GM19397 (cell line): ENCODE results near the gene SEPSECS.

Experiments used
- ATAC-seq: cut with Tn5 transposase; IDR thresholded peaks from one replicate; pipeline ENCODE4 v1.9.1; 2021; ENCODE audit warnings: mild to moderate bottlenecking, moderate library complexity; ENCODE audit not compliant: unreplicated experiment

Gene SEPSECS

GRCh38 chr4:25111648-25112196 lies 48.5 kb downstream of the SEPSECS start:
- no peak for ATAC-seq

GRCh38 chr4:25110527-25111329 lies 49.5 kb downstream of the SEPSECS start:
- no peak for ATAC-seq

DNA sequence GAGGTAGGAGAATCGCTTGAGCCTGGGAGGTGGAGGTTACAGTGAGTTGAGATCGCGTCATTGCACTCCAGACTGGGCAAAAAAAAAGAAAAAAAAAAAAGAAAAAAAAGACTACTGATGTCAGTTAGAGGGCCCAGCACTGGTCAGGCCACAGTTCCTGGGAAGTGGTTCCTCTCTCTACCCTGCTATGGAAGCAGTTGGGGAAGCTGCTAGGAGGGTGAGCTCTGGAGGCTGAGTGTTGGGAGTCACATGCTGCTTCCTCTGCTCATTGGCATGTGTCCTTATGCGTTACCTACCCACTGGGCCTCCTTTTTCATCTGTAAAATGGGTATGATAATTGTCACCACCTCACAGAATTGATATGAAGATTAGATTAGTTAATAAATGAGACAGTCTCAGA lies 50.7 kb downstream of the SEPSECS start:
- ATAC-seq = no peak

DNA sequence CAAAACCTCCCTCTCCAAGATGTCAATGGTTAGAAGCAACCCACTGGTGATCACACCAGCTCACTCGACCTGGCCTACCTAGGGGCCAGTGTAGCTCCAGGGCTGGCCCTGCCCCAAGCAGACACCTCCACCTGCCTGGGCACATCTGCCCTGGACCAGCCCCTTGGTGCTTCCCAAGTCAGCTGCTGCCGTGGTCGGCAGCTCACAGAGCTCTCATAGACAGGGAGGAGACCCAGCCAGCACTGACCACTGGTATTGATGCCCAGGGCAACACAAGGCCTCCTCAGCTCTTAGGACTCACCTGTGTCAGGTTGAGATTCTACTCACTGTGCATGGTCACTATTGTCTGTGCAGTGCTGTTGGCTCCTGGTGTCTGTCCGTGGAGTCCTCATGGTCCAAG lies 51.7 kb downstream of the SEPSECS start:
- ATAC-seq = no peak

DNA sequence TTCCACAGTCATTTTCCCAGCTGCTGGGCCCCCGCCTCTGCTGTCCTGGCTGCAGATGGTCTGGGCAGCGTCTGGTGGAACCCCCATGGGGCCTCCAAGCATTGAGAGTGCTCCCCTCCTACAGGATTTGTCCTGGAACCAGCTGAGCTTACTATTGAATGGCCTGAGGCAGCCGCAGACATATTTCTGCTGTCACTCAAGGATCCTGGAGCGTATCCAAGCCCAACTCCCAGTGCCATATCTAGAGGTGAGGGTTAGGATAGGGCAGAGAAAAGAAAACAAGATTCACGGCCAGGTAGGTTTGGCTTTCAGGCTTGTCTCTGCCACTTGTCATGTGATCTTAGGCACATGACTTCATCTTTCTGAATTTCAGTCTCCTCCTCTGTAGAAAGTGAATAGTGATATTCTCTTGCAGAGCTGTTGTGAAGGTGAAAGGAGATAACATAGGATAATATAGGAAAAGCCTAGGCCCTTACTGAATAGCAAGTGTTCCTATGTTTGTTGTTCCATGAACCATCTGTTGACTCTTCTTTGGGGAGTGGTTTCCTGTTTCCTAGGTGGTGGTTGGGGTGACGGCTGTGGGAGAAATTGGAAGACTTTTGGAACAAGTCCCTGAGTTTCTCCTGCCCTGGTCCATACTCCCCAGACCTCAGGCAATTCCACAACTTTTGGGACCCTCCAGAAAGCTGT lies 52.3 kb downstream of the SEPSECS start:
- ATAC-seq = no peak

- ATAC-seq = no peak
Measured at GRCh38 chr4:25106363-25107151, 53.7 kb downstream of the SEPSECS start.

DNA sequence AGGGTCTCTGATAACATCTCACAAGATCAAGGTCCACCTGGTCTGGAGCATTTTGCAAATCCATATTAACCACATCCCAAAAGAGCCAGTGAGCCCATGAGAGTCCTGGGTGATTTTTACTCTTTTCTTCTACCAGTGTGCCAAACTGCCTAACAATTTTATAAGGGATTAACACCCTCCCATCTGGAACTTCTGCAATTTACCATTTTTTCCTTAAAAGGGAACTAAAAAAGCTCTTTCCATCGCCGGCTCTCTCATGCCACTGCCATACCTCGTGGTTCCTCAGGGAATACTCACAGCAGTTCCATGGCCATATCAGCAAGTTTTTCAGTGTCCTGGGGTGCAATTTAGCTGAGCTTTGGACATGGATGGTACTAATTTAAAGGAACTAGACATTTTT lies 55.7 kb downstream of the SEPSECS start:
- ATAC-seq = no peak

GRCh38 chr4:25103418-25103817 lies 56.8 kb downstream of the SEPSECS start:
- no peak for ATAC-seq

DNA sequence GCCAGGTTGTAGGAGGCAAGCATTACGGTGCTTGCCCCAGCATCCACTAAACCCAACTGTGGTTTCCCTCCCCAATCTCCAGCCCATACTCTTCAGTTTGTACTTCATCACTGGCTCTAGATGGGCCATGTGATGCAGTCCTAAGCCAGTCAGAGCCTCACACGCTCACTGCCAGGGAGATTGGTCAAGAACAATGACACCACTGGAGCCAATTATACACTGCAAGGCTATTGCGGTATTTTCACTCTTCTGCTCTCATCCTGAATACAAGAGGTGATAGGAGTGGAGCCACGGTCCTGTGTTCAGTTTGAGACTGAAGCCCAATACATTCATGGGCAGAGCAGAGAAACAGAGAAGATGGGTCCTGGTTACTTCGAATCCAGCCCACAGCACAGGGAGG lies 58.4 kb downstream of the SEPSECS start:
- no peak for ATAC-seq

- no peak for ATAC-seq
Measured at GRCh38 chr4:25100710-25101109, 59.5 kb downstream of the SEPSECS start.

DNA sequence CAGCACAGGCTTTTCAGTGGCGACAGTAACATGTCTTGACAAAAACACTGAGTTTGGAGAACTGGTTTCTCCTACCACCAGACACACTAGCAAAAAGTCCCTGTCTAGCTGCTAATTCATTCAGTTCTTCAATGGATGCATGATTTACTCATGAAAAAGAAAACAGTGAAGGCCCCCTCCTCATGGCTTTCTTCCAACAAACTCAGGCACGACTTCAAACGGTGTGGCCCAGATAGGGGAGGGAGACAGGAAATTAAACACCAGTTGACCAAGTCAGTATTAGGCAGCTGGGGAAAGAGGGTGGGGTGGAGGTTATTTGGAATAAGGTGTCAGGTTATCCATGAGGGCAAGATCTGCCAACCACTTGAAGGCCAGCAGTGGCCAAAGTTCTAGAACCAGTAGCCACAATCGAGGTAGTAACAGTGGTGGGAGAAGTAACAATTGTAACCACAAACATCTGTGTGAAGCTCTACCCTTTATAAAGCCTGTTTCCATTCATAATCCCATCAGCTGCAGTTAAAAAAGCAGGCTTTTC lies 60.2 kb downstream of the SEPSECS start:
- ATAC-seq = no peak

DNA sequence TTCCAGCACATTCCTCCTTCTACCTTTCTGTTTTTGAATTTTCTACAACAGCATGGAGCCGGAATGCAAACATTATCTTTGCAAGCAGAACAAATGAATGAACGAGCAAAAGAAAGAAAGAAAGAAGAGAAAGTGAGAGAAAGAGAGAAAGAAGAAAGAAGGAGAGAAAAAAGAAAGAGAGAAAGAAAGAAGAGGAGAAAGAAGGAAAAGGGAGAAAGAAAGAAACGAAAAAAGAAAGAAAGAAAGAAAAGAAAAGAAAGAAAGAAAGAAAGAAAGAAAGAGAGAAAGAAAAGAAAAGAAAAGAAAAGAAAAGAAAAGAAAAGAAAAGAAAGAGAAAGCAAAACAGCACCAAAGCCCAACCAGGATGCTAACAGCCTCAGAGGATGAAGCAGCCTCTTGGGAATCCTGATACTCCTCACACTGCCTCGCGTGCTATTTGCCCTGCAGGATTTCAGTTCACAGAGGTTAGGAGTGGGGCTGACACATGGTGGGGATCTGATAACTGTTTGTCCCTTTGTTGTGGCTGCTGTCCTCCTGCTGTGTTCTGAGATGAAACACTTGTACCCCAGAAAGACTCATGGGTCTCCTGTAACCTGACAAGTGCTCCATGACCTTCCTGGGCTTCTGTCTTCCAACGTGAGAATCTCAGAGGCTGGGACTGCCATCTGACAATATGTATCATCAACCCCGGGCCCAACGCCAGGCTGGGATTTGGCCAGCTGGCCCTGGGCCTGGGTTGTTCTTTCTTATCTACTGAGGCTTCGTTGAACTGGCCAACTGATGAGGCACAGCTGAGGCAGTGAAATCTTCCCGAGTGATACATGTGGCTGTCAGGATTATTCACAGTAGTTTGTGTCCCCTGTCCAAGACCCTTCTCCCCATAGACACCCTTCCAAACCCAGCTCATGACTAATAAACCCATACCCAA lies 61.0 kb downstream of the SEPSECS start:
- ATAC-seq = no peak

- ATAC-seq = no peak
Measured at GRCh38 chr4:25096981-25097443, 63.2 kb downstream of the SEPSECS start.

DNA sequence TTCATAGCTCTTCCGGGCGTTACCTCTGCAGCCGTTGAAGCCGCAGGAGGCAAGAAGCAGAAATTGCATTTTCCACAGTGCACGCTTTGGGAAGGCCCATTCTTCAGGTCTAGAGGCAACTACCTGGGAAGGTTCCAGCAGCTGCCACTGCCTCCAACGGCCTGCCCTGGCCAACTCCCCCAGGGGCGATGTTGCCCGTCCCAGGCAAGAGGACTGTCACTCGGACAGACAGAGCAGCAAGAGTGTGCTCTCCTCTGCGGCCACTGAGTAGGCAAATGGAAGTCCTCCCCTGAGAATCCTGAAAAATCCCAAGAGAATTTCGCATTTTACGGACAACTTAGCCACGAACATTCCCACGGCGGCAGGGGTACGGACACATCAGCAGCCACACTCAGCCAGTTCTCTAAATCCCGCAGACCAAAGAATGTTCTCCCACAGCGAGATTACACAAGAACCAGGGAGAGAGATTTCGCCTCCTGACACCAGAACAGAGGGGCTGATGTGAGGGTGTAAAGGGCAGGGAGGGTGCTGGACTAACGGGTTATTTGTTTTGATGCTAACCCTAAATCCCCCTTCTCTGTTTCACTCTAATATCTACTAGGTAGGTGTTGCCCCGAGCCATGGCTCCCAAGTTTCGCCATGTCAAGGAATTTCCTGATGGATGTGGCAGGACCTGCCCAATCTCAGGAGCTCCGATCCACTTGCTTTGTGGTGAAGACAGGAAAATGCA lies 63.8 kb downstream of the SEPSECS start:
- no peak for ATAC-seq

DNA sequence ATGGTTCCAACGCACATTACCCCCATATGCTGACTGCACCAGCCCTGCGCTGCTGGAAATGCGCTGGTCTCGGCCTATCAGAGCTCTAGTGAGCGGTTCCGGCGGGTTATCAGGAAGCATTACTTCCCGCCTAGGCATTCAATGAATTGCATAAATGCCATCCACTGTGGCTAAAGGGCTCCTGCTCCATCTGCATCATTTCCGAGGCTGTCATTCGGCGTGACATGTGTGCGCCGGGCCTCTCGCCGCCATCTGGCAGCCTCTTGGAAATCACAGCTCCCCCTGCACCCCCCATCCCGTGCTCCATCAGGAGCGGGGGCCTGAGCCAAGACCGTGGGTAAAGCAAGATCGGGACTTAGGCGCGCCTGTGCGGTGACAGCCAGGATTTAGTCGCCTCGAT lies 64.4 kb downstream of the SEPSECS start:
- ATAC-seq = no peak

- ATAC-seq = no peak
Measured at GRCh38 chr4:25092139-25092538, 68.1 kb downstream of the SEPSECS start.

GRCh38 chr4:25090516-25090915 lies 69.7 kb downstream of the SEPSECS start:
- ATAC-seq = no peak

GRCh38 chr4:25089051-25089763 lies 71.0 kb downstream of the SEPSECS start:
- no peak for ATAC-seq
